CD4-positive, alpha-beta T cell treated with Interleukin-2 at 100 ng/mL for 4 hours (primary cell): ENCODE measurements around the gene GULP1.

Experiments used
- DNase-seq: peaks from one replicate; pipeline ENCODE4 v3.0.0-alpha.2; 2020; ENCODE audit warnings: low spot score

The GULP1 gene

DNA sequence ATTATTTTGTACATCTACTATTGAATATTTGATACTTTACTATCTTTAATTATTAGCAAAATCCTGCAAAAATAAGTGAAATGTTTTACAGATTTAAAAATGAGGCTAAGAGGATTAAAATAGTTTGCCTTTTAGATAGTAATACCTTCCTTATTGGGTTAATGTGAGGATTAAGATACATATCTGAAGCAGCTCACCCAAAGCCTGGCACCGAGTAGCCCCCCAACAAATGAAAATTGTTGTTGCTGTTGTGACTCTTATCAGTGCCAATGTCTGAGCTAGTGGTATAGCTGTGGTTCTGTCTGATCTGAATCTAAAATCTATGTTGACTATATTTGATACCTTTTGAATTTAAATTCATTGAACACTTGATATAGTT lies 34.6 kb downstream of the GULP1 start:
- no peak for DNase-seq

DNA sequence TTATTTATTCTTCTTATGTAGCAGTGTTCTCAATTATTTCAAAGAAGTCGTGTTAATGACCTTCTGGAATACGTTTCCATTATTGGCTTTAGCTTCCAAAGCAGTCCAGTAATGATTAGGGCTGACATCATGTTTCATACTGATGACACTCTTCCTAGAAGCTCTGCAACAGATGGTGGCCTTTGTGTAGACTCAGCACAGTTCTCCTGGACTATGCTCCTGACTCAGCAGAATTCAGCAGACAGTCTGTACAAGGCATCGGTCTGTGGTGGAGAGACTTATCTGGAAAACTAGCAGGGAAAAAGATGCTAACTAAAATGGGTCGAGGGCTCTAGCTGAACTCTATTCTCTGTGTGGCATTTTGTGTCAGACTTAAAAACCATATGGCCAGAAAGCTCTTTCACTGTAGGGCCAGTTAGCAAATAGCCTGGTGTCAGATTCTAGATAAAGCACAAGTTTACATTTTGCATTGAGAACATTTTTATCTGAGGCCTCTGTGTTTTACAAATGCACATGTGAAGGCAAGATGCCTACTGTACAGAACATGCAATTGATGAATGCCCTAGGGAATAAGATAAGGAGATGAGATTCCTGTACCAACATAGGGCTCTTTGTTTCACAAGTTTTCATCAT lies 35.1 kb downstream of the GULP1 start:
- no peak for DNase-seq

DNA sequence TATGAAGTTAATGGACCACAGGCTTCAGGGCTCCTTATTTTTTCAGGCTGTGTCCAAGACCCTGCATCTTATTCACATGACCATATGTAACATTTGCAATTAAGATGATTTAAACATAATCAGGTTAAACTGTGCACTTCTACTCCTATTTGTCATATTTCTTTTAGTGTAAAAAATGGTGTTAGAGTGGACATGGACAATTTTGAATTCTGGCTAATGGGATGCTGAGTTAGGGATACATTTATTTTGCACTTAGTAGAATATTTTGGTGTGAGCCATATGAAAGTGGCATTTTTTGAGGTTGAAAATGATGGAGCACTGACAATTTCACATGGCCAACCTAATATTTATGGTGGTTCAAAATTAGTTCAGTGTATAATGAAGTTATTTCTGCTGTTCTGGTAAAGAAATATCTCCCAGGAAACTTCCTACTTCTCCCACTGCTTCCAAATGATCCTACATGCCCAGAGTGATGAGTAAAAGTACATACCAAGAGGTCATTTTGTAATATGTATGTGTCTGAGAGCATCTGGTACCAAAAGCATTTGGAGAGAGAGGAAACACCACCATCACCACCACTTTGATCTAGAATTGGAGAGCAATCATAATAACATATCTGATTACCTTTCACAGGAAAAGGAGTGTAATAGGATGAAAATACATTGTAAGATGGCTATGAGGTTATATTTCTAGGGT lies 36.0 kb downstream of the GULP1 start:
- no peak for DNase-seq

DNA sequence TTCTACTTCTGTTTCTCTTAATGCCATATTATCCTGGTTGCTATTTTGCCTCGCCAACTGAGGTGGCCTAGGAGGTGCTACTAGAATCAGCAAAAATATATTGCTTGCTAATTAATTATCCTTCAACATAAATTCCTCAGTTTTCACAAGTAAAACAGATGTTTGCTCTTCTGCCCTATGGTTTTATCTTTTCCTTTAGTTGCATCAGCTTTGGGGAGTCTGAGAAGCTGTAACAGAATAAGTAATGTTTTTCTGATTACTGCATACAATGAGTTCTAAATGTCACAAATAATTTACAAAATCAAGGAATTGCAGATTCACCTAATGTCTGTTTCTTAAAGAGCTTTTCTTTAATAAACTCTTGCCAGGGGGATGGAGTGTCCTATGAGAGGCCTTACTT lies 36.7 kb downstream of the GULP1 start:
- DNase-seq: no peak

DNA sequence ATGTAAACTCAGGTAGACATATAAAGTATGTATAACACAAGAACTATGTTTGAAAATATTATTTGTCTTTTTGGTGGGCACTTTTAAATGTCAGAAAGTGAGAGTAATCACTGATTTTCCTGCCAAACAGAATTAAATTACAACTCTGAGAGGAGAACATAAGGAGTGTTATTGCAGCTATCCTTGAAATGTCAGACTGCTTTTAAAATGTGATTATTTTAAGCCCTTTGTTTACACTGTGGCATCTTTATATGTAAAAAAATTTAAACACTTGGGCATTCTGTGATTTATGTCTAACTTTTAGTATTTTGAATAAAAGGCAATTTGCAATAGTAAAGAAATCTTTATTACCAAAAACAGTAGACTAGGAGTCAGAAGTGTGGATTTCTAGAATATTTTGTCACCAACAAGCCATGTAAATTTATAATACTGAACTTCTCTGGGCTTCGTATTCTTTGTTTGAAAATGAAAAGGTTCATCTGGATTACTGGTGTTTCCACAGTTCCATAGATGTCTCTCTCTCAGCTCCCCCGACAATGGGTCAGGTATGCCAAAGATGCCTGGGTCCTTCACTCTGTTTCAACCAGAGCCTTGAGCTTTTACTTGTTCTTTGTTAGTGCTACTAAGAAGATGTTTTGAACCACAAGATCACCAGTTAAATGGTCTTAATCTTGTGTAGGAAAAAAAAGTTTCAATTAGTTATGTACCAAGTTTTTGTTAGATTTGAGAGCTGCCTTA lies 38.8 kb downstream of the GULP1 start:
- no peak for DNase-seq

DNA sequence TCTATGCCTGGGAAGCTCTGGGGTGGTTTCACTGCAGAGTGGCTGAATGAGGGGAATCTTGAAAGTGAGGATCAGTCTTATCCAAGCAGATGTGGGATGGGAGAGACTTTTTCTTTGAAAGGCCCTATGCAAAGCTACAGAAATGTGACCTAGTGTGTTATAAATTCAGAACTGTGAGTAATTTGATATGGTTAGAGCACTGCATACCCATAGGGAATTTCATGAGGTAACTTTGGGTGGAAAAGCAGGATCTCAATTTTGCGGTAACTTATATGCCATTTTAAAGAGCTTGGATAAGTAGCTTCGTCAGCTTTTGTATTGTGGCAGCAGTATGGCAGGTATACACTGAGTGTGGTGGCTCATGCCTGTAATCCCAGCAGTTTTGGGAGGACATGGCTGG lies 40.9 kb downstream of the GULP1 start:
- no peak for DNase-seq

DNA sequence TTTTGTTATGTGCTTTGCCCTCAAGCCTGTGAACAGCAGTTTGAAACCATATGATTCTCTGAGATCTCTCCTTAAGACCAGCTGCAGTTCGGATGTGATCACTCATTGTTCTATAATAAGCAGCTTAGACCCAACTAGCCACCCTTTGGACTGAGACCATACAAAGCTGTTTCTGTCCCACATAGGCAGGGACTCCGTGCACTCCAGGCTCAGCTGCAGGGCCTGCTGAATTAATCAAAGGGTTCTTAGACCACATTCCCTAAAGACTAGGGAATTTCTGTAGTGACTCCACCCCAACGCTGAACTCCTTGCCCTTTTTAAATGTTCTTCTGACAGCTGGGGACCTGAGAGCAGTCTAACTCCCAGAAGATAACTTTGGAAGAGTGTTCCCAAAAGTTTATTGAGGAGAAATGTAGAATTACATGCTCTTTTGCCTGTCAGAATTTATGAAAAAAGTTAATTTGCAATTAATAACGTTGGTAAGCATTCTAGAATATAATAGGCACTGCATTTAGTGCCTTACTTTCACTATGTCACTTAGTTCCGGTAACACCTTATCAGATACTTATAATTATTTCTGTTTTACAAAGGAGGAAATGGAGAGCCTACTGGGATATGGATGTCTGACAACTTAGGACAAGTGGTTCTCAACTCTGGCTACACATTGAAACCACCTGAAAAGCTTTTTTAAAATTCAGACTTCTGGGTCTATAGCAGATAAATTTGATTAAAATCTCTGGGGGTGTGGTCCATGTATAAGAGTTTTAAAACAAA lies 42.3 kb downstream of the GULP1 start:
- no peak for DNase-seq

DNA sequence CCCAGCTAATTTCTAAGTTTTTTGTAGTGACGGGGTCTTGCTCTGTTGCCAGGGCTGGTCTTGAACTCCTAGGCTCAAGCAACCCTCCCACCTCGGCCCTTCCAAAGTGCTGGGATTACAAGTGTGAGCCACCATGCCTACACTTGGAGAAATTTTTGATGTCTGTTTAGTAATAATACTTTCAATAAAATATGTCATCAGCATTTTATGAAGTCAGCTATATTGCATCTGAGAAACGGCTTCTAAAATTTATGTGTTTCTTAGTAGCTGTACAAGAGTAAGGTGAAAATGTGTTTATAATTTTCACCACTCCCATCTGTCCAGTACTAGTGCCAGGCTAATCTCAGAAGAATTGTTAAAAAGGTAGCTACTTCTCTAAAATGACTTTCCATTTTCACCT lies 46.8 kb downstream of the GULP1 start:
- no peak for DNase-seq

DNA sequence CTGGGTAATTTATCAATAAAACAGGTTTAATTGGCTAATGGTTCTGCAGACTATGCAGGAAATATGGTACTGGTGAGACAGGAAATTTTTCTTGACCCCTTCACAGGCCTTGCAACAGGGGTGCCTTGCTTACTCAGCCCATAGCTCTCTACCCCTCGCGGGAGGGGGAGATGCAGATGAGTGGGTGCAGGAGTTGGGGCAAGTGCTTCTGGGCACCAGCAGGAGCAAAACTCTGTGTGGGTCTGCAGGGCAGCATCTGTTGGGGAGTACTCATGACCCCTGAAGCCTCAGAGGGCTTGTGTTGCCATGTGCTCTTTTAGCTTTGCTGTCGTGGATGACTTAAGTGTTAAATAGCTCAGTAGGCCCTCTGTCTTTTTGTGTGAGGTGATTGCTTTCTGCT lies 48.6 kb downstream of the GULP1 start:
- no peak for DNase-seq

DNA sequence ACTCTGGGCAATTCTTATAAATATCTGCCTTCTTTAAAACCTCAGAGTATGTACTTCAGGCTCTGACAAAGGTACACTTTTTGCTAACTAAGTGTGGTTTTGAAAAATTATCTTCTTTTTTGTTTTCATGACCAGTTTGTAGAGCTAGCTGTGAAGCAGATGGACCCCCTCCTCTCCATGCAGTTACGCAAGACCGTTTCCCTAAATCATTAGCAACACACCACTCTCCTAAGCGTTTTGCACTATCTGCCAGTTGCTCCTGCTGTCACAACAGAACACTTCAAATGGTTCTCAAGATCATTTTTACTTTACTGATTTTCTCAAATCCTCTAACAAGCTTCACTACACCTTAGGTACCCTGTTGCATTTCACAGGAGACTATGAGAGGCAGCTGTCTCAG lies 53.3 kb downstream of the GULP1 start:
- DNase-seq: no peak

DNA sequence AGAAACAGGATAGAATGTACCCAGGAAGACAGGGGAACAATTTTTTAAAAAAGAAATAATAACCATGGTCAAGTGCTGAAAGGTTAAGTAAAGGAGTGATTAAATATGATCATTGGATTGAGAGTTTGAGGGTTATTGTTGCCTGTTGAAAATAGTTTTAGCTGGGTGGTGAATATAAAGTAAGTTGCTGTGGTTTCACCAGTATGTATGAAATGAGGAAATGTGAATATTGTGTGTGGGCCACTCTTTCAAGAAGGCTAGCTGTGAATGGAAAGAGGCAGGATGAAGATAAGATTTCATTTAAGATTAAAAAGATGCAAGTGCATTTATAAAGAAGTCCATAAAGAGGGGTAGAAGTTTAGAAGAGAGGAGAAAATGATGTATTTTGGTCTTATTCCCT lies 53.8 kb downstream of the GULP1 start:
- no peak for DNase-seq

DNA sequence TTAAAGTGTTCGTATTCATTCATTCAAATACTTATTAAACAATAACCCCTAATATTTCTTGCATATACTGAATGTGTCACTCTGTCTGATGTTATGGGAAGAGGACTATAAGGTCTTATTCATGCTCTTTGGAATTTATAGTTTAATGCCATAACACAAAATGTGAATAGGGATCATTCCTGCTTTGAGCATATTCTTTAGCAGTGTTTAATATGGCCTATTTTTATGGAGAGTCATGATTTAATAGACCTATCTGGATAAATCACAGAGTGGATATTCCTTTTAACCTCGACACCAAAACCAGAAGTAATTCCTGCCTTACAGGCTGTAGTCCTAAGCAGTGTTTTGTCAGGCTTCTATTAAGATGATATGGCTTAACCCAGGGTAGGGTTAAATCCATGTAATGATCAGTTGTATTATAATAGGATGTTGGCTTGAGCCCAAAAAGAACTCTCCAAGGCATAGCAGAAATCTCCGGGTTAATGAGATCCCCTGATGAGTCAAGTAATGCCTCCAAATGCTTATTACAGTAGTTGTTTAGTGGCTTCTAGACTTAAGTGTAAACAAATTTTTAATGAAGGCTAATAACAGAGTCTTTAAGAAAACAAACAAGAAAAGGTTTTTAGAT lies 54.3 kb downstream of the GULP1 start:
- DNase-seq: no peak

DNA sequence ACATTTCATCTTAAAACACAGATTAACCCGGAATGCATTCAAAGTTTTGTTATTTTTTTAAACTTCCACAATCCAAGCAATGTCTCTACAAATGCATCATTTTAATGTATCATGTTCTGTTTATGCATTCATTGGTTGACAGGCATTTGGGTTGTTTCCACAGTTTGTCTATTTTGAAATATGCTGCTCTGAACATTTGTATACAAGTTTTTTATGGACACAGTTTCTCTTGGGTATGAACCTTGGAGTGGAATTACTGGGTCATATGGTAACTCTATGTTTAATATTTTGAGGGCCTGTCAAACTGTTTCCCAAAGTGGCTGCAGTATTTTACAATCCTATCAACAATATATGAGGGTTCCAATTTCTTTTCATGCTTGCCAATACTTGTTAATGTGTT lies 57.3 kb downstream of the GULP1 start:
- DNase-seq: no peak

DNA sequence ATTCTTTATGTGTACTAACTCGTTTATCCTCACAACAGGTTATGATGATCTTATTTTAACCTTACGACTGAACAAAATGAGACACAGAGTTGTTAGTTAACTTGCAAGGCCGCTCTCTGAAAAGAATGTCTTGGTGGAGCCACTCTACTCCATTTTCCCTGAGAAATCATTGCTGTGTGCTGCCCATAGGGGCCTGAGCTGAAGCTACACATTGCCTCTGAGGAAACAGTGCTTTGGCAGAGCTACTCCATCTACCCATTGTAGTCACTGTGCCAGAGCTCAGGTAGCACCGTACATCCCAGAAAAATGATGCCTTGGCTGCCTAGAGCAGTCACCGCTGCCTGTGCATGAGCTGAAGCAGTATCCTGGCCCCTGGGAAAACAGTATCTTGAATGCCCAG lies 61.6 kb downstream of the GULP1 start:
- DNase-seq: no peak

DNA sequence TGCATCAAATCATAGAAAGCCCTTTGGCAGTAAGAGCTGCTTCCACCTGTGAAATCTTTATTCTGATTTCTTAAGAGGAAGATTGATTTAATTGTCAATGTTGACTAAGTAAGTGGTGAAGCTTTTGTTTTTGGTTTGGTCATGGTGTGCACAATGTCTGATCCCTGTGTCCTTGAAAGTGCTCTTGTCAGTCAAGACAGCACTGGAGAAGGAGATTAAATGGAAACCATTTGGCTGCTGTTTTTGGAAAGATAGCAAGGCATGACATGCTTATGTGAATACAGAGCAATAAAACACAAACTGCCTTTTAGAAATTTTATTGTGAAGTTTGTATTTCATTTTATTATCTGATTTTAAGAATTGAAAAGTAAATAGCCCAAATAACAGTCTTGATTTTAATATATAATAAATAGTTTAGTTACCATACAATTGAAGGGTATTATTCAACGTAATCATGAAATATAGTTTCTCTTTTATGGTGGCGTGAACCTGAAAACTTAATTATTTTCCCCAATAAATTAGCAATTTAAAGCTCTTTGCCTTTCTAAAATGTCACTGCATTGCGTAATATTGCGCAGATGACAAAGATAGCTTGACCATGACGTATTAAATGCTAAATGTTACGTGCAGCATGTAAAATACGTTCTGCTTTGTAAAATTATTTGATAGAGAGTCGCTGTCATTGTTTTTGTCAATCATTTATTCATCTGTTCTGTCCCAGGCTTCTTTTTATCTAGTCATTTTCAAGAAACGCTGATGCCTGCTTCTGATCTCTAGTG lies 69.0 kb downstream of the GULP1 start:
- DNase-seq: no peak

DNA sequence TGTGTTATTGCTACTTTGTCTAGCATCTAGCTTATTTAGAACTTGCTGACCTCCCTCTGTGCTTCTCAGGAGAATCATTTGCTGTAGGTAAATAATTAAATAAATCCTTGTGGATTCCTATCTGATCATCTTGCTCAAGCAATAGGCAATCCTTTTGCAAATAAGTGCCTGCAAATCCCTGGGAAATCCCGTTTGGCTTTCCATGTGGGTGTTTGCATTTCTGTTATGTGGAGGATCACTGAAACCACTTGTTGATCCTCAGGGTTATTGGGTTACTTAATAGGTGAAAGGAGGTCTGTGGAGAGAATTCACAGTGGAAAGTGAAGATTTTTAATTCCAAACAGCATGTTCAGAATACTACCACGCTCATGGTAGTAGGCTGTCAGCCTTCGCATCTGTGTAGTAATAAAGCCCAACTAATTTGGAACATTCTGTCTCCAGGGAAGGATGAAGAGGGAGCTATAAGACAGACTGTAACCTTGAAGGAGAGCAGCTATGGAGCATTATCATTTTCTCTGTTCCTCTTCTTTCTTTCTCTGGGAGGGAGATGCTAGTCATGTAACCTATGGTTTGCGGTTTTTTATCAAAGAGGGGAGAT lies 72.5 kb downstream of the GULP1 start:
- no peak for DNase-seq

DNA sequence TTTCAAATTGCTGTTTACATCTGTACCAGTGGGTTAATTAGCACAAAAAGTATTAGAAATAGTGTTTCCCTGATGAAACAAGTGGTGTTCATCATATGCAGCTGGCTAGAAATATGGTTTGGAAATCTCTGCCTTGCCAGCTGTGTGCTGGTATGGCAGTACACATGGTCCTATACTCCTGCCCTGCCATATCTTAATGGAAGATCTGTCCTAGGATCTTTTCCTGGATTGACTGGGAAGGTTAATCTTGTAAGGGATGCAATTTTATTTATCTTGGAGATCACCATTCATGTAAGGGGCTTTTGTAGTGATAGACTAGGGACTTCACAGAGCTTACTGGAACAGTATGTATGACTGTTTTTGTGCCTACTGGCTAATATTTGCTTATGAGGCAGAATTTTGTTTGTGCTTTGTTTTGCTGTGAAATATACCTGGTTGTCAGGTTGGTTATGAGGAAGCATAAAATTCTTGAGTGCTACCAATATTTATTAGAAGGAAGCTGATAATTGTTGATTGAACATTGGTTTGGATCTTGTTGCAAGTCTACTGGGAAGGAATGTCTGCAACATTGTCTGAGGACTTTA lies 73.5 kb downstream of the GULP1 start:
- DNase-seq: no peak

DNA sequence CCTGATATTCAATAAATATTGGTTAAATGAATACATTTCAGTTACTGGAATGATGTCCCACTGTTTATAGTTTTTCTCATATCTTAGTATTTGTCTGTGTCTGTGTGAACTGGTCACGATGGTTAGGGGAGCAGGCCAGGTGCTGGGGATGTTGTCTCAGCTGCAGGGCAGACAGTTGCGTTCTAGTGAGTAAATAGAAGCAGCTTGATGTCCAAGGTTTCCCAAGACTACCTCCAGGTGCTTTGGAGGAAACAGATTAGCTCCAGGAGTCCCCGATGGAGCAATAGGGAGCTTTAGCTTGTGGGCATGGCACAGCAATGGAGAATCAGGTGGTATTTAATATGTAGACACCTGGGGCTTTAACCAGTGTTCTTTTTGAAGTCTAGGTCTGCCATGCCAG lies 75.5 kb downstream of the GULP1 start:
- no peak for DNase-seq

DNA sequence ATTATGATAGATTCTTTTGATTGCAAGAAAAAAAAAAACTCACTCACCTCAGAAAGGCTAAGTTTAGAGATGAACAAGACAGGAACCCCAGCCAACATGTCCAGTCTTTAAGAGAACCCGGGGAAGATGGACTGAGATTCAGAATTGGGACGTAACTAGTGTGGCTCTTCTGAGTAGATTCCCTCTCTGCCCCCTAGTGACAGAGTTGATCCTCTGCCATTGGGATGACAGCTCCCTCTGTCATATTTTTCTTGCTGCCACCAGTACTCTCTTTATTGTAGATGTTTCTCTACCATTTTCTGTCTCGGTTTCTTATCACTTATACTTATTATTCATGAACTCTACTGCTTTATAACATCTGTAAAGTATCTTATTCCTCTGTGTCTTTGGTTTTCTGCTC lies 77.7 kb downstream of the GULP1 start:
- DNase-seq: no peak

DNA sequence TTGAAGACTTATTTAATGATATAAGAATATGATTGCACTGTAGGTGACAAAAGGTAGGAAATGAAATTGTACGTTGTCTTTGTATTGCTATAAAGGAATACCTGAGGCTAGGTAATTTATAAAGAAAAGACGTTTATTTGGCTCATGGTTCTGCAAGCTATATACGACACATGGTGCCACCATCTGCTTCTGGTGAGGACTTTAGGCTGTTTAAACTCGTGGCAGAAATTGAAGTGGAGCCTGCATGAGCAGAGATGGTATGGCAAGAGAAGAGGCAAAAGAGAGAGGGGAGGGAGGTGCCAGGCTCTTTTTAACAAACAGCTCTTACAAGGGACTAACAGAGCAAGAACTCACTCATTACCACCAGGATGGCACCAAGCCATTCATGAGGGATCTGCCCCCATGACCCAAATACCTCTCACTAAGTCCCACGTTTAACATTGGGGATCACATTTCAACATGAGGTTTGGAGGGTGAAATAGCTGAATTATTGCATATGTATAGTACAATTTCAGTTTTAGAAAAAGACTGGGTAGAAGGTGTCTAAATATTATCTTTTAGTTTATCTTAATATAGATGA lies 86.8 kb downstream of the GULP1 start:
- no peak for DNase-seq
